ENCODE measurements around the gene ID2. TPM values are rescaled to one million over a fixed set of nuclear protein-coding genes. Genes with fewer than 3 reads are reported as not detected.

ID2 gene
- total and polyA plus RNA-seq, 2 of the 13 experiments (the other 11 are each of a cell fraction or from before 2014, with no cell fraction given), result 214 to 719 TPM

- 0 out of 2 replicates have a peak, but pooled peaks have one; percentile 73 for TF ChIP-seq TRAFD1 (CRISPR knock-in tag; IDR thresholded peaks at IDR 0.05; ENCODE audit: borderline replicate concordance)
- peak; percentile 85; the same call in 1 of the 2 replicates for TF ChIP-seq NCOA1 (CRISPR knock-in tag; IDR thresholded peaks at IDR 0.05)
- peak; percentile 92 for TF ChIP-seq CENPT (CRISPR knock-in tag; IDR thresholded peaks at IDR 0.05; ENCODE audit: low read depth)
- TF ChIP-seq SP5 (CRISPR knock-in tag; IDR thresholded peaks at IDR 0.05; ENCODE audit: borderline replicate concordance, low read depth), result no peak; the same call in 1 of the 2 replicates
- TF ChIP-seq ZNF615 (CRISPR knock-in tag; IDR thresholded peaks at IDR 0.05; ENCODE audit: borderline replicate concordance), result 0 out of 2 replicates have a peak, but pooled peaks have one; percentile 42
- peak; percentile 99 for TF ChIP-seq ZNF772 (CRISPR knock-in tag; IDR thresholded peaks at IDR 0.05)
- peak; percentile 40; the same call in 1 of the 2 replicates for TF ChIP-seq SMAD1 (CRISPR knock-in tag; IDR thresholded peaks at IDR 0.05; ENCODE audit: borderline replicate concordance, low read depth)
- peak; percentile 91; the same call in 1 of the 2 replicates for TF ChIP-seq ZBTB49 (CRISPR knock-in tag; IDR thresholded peaks at IDR 0.05; ENCODE audit: borderline replicate concordance)
- TF ChIP-seq ZNF121 (CRISPR knock-in tag; IDR thresholded peaks at IDR 0.05), result peak; percentile 60; the same call in 1 of the 2 replicates
- TF ChIP-seq ZNF572 (CRISPR knock-in tag; IDR thresholded peaks at IDR 0.05), result no peak; the same call in 1 of the 2 replicates
- peak; percentile 80 for TF ChIP-seq ZNF501 (CRISPR knock-in tag; IDR thresholded peaks at IDR 0.05)
- peak; percentile 95 for TF ChIP-seq ZIK1 (CRISPR knock-in tag; IDR thresholded peaks at IDR 0.05; ENCODE audit: borderline replicate concordance, low read depth)
- 0 out of 2 replicates have a peak, but pooled peaks have one; percentile 80 for TF ChIP-seq ZNF879 (CRISPR knock-in tag; IDR thresholded peaks at IDR 0.05)
- TF ChIP-seq PTBP1 (IDR thresholded peaks at IDR 0.05; ENCODE audit: low read depth, low read length, poor library complexity, severe bottlenecking), result no peak
- peak; percentile 83; the same call in 1 of the 2 replicates for TF ChIP-seq ZNF296 (CRISPR knock-in tag; conservative IDR thresholded peaks at IDR 0.05)
- peak; percentile 92 for TF ChIP-seq ZNF784 (CRISPR knock-in tag; IDR thresholded peaks at IDR 0.05; ENCODE audit: borderline replicate concordance)
- peak; percentile 80; the same call in 1 of the 2 replicates for TF ChIP-seq MYNN (CRISPR knock-in tag; IDR thresholded peaks at IDR 0.05; ENCODE audit: low read depth)
- TF ChIP-seq SAP130 (CRISPR knock-in tag; IDR thresholded peaks at IDR 0.05; ENCODE audit: low read depth), result peak; percentile 99
- TF ChIP-seq CSRNP2 (CRISPR knock-in tag; conservative IDR thresholded peaks at IDR 0.05; ENCODE audit: low read depth), result 0 out of 2 replicates have a peak, but pooled peaks have one; percentile 48
- peak; percentile 49; the same call in 1 of the 2 replicates for TF ChIP-seq MAZ (IDR thresholded peaks at IDR 0.05; ENCODE audit: borderline replicate concordance, low read depth, low read length)
- TF ChIP-seq MAZ (CRISPR knock-in tag; IDR thresholded peaks at IDR 0.05; ENCODE audit: low read depth), result peak; percentile 96
These were observed at the start of gene ID2 (continued) for GRCh38 chr2:8681786-8682692.

All from HepG2 (cell line).